ENCODE measurements around the gene ADGRG3.

ADGRG3 gene

GRCh38 chr16:57679767-57680482, 11.8 kb downstream of the ADGRG3 start:
- no peak for DNase-seq (ENCODE audit: low read depth, low spot score)
- ChIA-PET POLR2A (no interaction called here), CTCF (interaction anchor here (1.0 kb wide), 2 partner anchors 32 to 184 kb away, joined by 3 read pairs; no protein-coding TSS in a partner anchor)
- H3K4me3 ChIP-seq (ENCODE audit: low read depth, low read length) = no peak overlapping the region
- TF ChIP-seq CTCF (IDR thresholded peaks at IDR 0.05; ENCODE audit: insufficient read depth, low read length, missing control alignments) = no peak

- H3K4me3 ChIP-seq (ENCODE audit: low read depth, low read length) = no peak overlapping the region
- DNase-seq (ENCODE audit: low read depth, low spot score) = no peak
- no peak for TF ChIP-seq CTCF (IDR thresholded peaks at IDR 0.05; ENCODE audit: insufficient read depth, low read length, missing control alignments)
- ChIA-PET POLR2A (no interaction called here), CTCF (interaction anchor here (0.7 to 1.5 kb wide), 6 partner anchors 16 to 183 kb away, joined by 3 to 7 read pairs (median 3); no protein-coding TSS in a partner anchor)
Measured at GRCh38 chr16:57680842-57681375, 12.8 kb downstream of the ADGRG3 start.

GRCh38 chr16:57681950-57682728, 14.0 kb downstream of the ADGRG3 start:
- DNase-seq (ENCODE audit: low read depth, low spot score) = no peak
- TF ChIP-seq CTCF (IDR thresholded peaks at IDR 0.05; ENCODE audit: insufficient read depth, low read length, missing control alignments) = no peak
- ChIA-PET POLR2A (no interaction called here), CTCF (interaction anchor here (1.1 to 1.5 kb wide), 4 partner anchors 15 to 91 kb away, joined by 3 to 7 read pairs (median 3); no protein-coding TSS in a partner anchor)
- H3K4me3 ChIP-seq (ENCODE audit: low read depth, low read length) = no peak overlapping the region

- no peak for TF ChIP-seq CTCF (IDR thresholded peaks at IDR 0.05; ENCODE audit: insufficient read depth, low read length, missing control alignments)
- POLR2A ChIA-PET = no interaction called here
- no peak for DNase-seq (ENCODE audit: low read depth, low spot score)
- CTCF ChIA-PET = interaction anchor here (1.0 to 1.5 kb wide), 2 partner anchors 92 to 107 kb away, joined by 3 read pairs; no protein-coding TSS in a partner anchor
- no peak overlapping the region for H3K4me3 ChIP-seq (ENCODE audit: low read depth, low read length)
Measured at GRCh38 chr16:57682809-57683635, 14.9 kb downstream of the ADGRG3 start.

- no peak for DNase-seq (ENCODE audit: low read depth, low spot score)
- ChIA-PET POLR2A (no interaction called here), CTCF (interaction anchor here (1.0 kb wide), 1 partner anchor 108 kb away, joined by 3 read pairs; no protein-coding TSS in a partner anchor)
- H3K4me3 ChIP-seq (ENCODE audit: low read depth, low read length) = no peak overlapping the region
- TF ChIP-seq CTCF (IDR thresholded peaks at IDR 0.05; ENCODE audit: insufficient read depth, low read length, missing control alignments) = no peak
Measured at GRCh38 chr16:57683636-57684545, 15.8 kb downstream of the ADGRG3 start.
